Peyer's patch (tissue), 4 donors: ENCODE results near the gene PHAX.

Experiments used
- POLR2A ChIP-seq, 2 donors: fragments of 450-650 bp; IDR thresholded peaks; one replicate each; pipeline ENCODE4 v1.5.1; 2017; ENCODE audit warnings: antibody characterized with exemption in 2 of 2, mild to moderate bottlenecking in 2 of 2, moderate library complexity in 2 of 2
- TF ChIP-seq, protein P1 (sequence below), 6 experiments: fragments of 450-650 bp in 4 of 6; fragments of 200-600 bp in 2 of 6; sonication (generic) in 1 of 6; IDR thresholded peaks; one replicate each; pipeline ENCODE4 v1.5.1; 2017 to 2019; ENCODE audit warnings: antibody characterized with exemption in 6 of 6, mild to moderate bottlenecking in 3 of 6, moderate library complexity in 1 of 6

- TF ChIP-seq, protein P1, sequence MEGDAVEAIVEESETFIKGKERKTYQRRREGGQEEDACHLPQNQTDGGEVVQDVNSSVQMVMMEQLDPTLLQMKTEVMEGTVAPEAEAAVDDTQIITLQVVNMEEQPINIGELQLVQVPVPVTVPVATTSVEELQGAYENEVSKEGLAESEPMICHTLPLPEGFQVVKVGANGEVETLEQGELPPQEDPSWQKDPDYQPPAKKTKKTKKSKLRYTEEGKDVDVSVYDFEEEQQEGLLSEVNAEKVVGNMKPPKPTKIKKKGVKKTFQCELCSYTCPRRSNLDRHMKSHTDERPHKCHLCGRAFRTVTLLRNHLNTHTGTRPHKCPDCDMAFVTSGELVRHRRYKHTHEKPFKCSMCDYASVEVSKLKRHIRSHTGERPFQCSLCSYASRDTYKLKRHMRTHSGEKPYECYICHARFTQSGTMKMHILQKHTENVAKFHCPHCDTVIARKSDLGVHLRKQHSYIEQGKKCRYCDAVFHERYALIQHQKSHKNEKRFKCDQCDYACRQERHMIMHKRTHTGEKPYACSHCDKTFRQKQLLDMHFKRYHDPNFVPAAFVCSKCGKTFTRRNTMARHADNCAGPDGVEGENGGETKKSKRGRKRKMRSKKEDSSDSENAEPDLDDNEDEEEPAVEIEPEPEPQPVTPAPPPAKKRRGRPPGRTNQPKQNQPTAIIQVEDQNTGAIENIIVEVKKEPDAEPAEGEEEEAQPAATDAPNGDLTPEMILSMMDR (IDR thresholded peaks at IDR 0.05), result no peak
- no peak for TF ChIP-seq POLR2A (IDR thresholded peaks at IDR 0.05)
These were observed 32.8 kb downstream of the PHAX start for GRCh38 chr5:126633552-126633951.
